ENCODE data around the gene TH.

Gene TH

DNA sequence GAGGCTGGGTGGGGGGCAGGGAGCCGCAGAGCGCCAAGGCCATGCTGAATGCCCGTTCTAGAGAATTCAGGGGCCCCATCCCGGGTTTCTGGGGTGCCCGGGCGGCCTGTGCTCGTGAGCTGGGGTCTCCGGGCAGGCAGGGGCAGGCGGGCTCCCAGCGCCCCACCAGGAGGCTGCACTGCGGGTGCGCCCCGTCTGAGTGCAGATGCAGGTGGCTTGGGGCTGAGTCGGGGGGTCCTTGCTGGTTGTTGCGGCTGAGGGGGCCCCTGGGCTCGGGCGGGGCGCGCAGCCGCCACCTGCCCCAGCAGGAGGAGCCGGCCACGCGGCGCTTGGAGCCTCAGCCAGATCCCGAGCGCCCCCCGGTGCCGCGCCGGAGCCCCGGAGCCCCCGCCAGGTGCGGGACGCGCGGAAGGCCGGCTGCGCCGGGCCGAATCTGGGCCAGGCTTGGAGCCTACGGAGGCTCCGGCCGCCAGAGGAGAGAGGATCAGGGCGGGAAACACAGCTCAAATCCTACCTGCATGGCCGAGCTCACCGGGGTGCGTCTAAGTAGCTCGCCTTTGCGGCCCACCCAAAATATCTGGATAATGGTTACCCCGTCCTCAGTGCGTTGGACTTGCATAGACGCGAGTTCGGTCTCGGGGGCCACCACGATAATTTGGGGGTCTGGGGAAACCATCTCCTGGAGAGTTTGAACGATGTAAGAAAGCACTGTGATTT, 31.8 kb downstream of the TH start:
- DNase-seq: peak; percentile 65

DNA sequence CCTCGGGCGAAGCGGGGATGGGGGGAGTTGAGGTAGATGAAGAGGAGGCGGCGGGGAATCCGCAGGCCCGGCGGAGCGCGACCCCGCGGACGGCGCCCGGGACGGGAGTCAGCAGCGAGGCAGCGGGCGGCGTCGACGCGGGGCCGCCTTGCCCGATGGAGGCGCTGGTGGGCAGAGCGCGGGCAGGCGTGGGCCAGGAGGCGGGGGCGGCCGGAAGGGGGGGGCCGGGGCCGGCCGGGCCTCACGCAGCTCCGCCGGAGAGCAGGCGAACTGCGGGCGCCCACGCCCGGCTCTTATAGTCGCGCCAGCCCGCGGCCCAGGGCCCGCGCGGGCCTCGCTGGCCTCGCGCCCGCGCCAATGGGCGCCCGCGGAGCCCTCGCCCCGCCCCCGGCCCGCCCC, 32.5 kb downstream of the TH start, which contains the start of gene IGF2:
IGF2 (minus strand) TSS at position 267 of the 399 bp plus-strand sequence. CDS start 3,866 bp downstream, outside the sequence.
- DNase-seq: peak; percentile 84

DNA sequence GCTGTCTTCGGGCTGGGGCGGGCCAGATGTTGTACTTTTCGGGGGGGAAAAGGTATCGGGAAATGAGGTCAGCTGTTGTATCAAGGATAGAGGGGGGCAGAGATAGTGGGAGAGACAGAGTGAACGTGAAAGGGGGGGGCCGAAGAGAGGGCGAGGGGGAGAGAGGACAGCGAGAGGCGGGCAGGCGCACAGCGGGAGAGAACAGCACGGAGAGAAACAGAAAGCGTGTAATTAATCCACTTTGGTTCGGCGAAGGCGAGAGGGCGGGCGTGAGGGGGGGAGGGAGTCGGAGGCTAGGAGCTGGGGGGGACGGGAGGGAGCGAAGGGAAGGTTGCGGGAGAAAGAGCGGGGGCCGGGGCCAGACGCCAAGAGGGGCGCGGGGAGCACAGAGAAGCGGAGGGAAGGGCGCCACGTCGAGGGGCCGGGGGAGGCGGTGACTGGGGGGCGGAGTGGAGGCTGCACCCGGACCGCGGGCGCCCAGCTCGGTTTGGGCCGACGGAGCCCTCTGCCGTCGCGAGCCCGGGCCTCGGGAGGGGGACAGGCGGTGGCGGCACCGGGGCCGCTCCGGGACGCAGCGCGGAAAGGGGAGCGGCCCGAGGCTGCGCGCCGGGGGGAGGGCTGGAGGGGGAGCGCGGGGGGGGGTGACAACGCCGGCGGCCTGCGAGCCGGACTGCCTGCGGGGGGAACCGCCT, 33.0 kb downstream of the TH start:
- peak; percentile 87 for DNase-seq

GRCh38 chr11:2138068-2138430, 33.6 kb downstream of the TH start:
- peak; percentile 68 for DNase-seq

DNA sequence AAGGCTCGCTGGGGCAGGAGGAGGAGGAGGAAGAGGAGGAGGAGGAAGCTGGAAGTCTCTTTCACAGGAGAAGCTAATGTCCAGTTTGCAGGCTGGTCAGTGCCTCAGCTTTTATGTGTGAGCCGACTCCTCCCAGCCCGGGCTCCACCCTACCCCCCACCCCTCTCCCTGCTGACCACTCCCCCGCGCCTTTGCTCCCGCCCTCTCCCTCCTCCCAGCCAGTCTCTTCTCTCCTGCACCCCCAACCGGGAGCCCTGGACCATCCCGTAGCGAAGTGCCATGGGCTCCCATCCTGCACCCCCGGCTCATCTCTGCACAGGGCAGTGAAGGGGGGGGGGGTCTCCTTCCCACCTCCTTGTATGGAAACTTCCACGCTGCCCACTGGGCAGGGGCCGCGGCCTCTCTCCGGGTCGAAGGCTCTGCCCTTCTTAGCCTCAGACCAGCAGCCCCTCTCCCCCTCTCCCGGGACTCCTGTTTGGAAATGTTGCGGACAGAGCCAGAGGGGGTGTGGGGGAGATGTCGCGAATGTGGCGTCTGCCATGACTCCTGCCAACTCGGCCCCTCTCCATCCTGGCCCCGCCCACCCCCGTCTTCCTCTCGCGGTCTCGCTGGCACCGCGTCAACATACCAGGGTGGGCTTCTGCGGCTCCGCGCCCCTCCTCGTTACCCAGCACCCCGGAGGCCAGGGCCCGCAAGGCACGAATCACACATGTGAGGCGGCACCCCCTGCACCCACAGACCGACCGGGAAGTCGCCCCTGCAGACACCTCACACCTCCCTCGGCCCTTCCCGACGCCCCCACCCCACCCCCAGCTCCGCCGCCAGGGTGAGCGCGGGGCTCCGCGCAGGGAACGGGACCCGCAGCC, 34.2 kb downstream of the TH start:
- DNase-seq: peak; percentile 74

- no peak for DNase-seq
Measured at GRCh38 chr11:2136952-2137201, 34.7 kb downstream of the TH start.

DNA sequence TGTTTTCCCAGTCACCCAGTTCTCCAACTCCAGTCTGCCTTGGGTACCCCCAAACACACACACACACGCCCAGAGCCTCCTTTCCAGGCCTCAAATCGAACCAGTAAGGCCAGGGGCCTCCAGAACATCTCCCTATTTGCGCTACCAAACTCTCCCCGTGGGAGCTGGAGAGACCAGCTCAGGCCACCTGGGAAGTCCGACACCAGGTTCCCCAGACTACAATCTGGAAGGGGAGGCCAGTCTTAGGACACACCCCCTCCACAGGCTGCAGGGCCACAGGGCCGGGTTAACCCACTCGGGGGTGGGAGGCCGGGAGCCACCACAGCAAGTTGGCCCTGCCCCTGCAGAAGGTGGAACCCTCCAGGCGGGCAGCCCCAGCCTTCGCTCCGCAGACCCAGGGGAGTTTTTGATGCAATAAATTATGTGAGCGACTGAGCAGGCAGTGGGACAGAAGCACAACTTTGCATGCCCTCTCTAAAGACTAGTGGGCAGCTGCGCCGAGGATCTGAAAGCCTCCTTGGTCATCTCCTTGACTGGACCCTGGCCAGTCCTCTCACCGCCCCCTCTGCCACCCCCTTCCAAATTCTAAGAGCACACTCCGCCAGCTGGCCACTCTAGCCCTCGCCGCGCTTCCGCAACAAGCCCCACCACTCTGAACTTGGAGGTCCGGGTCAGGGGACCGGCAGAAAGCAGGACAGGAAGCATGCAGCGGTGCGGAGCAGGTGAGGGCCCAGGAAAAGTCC, 35.2 kb downstream of the TH start:
- DNase-seq: no peak

- DNase-seq: no peak
Measured at GRCh38 chr11:2135648-2136201, 35.9 kb downstream of the TH start.

- DNase-seq: no peak
Measured at GRCh38 chr11:2135018-2135569, 36.5 kb downstream of the TH start.

- DNase-seq: no peak
Measured at GRCh38 chr11:2134022-2135010, 37.3 kb downstream of the TH start.

DNA sequence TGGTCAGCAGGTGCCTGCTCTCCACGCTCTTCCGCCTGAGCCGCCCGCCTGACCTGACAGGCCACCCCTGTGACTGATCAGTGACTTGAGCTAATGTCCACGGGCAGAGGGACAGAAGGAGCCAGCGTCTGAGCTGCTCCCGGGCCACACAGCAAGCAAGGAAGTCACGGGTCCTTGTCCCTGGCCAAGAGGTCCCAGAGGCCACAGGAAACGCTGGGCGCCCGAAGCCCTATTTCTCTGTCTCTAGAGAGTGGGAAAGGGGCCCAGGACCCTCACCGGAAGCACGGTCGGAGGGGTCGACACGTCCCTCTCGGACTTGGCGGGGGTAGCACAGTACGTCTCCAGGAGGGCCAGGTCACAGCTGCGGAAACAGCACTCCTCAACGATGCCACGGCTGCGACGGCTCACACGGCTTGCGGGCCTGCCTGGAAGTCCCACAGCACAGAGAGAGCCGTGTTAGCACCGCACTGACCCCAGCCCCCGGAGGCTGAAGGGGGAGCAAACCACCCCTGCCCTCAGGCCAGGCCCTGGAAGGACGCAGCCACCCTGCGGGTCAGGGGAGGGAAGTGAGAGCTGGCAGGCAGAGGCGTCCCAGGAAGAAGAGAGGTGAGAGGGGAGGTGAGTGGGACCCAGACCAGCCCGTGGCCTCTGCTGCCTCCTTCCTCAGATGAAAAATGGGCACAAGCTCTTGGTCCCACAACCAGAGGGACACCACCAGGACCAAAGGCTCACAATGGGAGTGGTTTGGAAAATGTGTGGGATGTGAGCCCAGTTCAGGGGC, 38.2 kb downstream of the TH start:
- no peak for DNase-seq

GRCh38 chr11:2132874-2133240, 38.8 kb downstream of the TH start:
- DNase-seq: no peak

DNA sequence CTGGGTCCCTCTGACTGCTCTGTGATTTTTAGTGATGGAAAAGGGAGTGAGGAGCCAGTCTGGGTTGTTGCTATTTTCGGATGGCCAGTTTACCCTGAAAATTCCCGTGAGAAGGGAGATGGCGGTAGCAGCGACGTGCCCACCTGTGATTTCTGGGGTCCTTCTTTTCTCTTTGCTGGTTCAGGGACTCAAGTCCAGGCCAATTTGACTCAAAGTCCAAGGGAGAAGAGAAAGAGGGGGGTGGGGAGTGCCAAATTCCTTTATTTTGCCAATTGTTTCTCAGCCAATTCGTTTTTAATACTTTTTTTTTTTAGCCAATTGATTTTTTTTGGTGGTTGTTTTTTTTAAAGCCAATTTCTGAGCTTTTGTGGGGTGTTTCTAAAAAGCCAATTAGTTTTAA, 39.4 kb downstream of the TH start:
- no peak for DNase-seq

DNA sequence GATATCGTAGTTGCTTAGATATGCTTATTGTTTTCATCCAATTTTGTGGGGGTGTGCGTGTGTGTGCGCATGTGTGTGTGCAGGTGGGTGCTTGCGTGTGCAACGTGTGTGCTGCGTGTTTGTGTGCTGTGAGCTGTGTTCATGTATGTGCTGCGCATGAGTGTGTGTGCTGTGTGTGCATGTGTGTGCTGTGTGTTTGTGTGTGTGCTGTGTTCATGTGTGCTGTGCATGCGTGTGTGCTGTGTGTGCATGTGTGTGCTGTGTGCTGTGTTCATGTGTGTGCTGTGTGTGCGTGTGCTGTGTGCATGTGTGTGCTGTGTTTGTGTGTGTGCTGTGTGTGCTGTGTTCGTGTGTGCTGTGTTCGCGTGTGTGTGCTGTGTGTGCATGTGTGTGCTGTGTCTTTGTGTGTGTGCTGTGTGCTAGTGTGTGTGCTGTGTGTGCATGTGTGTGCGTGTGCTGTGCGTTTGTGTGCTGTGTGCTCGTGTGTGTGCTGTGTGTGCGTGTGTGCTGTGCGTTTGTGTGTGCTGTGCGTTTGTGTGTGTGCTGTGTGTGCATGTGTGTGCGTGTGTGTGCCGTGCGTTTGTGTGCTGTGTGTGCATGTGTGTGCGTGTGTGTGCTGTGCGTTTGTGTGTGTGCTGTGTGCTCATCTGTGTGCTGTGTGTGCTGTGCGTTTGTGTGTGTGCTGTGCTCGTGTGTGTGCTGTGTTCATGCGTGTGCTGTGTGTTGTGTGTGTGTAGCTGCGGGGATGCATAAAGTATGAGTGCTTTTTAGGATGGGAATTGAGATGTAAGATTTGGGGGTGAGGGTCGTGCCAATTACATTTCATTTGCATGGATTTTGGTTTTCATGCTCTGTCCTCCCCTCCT, 40.0 kb downstream of the TH start:
- DNase-seq: no peak

GRCh38 chr11:2130881-2131352, 40.7 kb downstream of the TH start:
- DNase-seq: no peak

- no peak for DNase-seq
Measured at GRCh38 chr11:2129699-2130366, 41.8 kb downstream of the TH start.

- no peak for DNase-seq
Measured at GRCh38 chr11:2129308-2129698, 42.3 kb downstream of the TH start.

DNA sequence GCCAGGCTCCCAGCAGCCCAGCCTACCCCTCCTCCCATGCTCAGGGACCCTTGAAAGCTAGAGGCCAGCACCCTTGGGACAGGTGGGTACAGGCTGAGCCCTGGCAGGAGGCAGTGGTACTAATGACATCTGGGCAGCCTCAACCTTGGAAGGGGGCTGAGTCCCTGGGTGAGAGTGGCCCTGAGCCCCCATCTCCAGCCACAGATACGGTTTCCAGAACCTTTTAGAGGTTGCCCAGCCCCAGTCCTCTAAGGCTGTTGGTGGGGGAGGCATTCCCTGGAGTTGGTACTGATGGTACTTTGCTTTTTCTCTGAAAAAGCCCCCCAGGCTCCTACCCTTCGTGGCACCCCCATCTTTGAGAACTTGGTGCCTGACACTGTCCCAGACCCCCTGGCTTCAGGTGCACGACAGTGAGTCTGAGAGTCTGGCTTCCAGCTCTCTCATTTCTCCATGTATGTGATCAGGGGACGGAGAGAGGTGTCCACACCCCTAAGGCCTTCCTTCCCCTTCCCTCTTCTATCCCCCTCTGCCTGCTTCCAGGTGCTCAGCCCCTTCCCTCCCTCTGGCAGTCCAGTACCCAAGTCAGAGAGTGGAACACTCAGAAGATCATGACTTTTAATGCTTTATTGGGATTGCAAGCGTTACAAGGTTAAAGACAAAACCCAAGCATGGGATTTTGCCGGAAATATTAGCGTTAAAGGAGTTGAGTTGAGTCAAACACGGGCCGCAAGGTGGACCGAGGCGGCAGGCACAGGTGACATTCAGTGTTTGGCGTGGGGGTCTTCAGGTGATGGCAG, 42.9 kb downstream of the TH start:
- DNase-seq: no peak
